Esophagus muscularis mucosa (tissue), 4 donors: Measurements from ENCODE around the gene TMEM220. TPM values are rescaled to one million over a fixed set of nuclear protein-coding genes. Genes with fewer than 3 reads are reported as not detected.

Experiments used
- DNase-seq: peaks from one replicate; pipeline ENCODE4 v3.0.0-alpha.2; 2017; ENCODE audit errors: extremely low spot score
- H3K27ac ChIP-seq, 4 donors: fragments of 200-600 bp; sonication (generic); replicated peaks in 1 of 4; 1 replicate in 3 of 4; 2 replicates in 1 of 4; pipeline ENCODE4 v1.5.1; 2016 to 2019; ENCODE audit warnings: mild to moderate bottlenecking in 1 of 4
- H3K27me3 ChIP-seq, 4 donors: fragments of 200-600 bp; sonication (generic); one replicate each; pipeline versions ENCODE4 v1.5.1 to v1.6.0; 2016 to 2019
- H3K36me3 ChIP-seq, 4 donors: fragments of 200-600 bp; sonication (generic); one replicate each; pipeline ENCODE4 v1.5.1; 2016 to 2019
- H3K4me1 ChIP-seq, 4 donors: fragments of 200-600 bp; sonication (generic); one replicate each; pipeline ENCODE4 v1.5.1; 2016 to 2019
- H3K4me3 ChIP-seq, 4 donors: fragments of 200-600 bp; sonication (generic); 1 replicate in 2 of 4; 2 replicates in 2 of 4; pipeline ENCODE4 v1.5.1; 2016 to 2019; ENCODE audit warnings: mild to moderate bottlenecking in 4 of 4, moderate library complexity in 1 of 4
- H3K9me3 ChIP-seq, 4 donors: fragments of 200-600 bp; sonication (generic); 1 replicate in 3 of 4; 2 replicates in 1 of 4; pipeline ENCODE4 v1.5.1; 2016 to 2019
- EP300 ChIP-seq: sonication (generic); formaldehyde crosslinking; IDR thresholded peaks from one replicate; pipeline ENCODE4 v1.6.1; 2017; ENCODE audit warnings: antibody characterized with exemption
- POLR2A ChIP-seq: fragments of 450-650 bp; IDR thresholded peaks from one replicate; pipeline ENCODE4 v1.6.1; 2017; ENCODE audit warnings: antibody characterized with exemption, moderate library complexity, mild to moderate bottlenecking, low read depth
- POLR2AphosphoS5 ChIP-seq, 2 donors: sonication (generic); formaldehyde crosslinking; IDR thresholded peaks; one replicate each; pipeline ENCODE4 v1.6.1; 2017; ENCODE audit warnings: antibody characterized with exemption in 2 of 2
- WGBS: methylation state at CpG from one replicate; pipeline ENCODE4 v1.1.5; 2018; 5-methylcytosine and 5-hydroxymethylcytosine counted together
- intact Hi-C: fragments of 100-400 bp; cut with DNase I; formaldehyde crosslinking; loops from one replicate; pipeline ENCODE4 v1.15.1; 2023
- total RNA-seq, 4 donors: library from RNA; depleted of rRNA; stranded (reverse); fragments of >200 nt; gene quantifications; one replicate each; pipeline versions ENCODE4 v1.1.0 to v1.2.1, GENCODE V29; 2016
- TF ChIP-seq, protein P1 (sequence below), 3 experiments: fragments of 200-600 bp in 2 of 3; fragments of 450-650 bp in 1 of 3; sonication (generic) in 2 of 3; IDR thresholded peaks; one replicate each; pipeline ENCODE4 v1.5.1; 2017 to 2019; ENCODE audit warnings: antibody characterized with exemption in 3 of 3, mild to moderate bottlenecking in 2 of 3, moderate library complexity in 1 of 3

Gene TMEM220
- total RNA-seq, 4 donors from 2014 or later: 7.5 to 15.4 (median 11.1) TPM

DNA sequence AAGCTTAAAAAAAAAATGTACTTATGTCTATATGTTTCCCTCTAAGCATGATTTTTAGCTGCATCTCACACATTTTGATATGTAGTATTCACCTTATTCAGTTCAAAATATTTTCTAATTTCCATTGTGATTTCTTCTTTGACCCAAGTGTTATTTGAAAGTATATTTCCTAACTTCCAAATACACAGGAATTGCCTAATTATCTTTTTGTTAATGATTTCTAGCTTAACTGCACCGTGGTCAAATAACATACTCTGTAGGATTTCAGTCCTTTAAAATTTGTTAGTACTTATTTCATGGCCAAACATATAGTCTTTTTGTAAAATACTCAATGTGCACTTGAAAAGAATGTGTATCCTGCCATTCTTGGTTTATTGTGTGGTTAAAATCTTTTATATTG lies 11.3 kb downstream of the TMEM220 start:
- peaks cover 9 to 76% (median 15%) of the 10 kb centered on the region in 4 donors for H3K36me3 ChIP-seq
- no peaks in the 10 kb centered on the region for H3K9me3 ChIP-seq
- intact Hi-C loops: loop anchor here (5.0 kb wide), 1 partner anchor 51 kb away; no protein-coding TSS in a partner anchor
- DNase-seq: no peak
- no peaks in the 10 kb centered on the region for H3K4me1 ChIP-seq
- no peak for TF ChIP-seq POLR2AphosphoS5 (IDR thresholded peaks at IDR 0.05)
- TF ChIP-seq EP300: no peak
- TF ChIP-seq, protein P1, sequence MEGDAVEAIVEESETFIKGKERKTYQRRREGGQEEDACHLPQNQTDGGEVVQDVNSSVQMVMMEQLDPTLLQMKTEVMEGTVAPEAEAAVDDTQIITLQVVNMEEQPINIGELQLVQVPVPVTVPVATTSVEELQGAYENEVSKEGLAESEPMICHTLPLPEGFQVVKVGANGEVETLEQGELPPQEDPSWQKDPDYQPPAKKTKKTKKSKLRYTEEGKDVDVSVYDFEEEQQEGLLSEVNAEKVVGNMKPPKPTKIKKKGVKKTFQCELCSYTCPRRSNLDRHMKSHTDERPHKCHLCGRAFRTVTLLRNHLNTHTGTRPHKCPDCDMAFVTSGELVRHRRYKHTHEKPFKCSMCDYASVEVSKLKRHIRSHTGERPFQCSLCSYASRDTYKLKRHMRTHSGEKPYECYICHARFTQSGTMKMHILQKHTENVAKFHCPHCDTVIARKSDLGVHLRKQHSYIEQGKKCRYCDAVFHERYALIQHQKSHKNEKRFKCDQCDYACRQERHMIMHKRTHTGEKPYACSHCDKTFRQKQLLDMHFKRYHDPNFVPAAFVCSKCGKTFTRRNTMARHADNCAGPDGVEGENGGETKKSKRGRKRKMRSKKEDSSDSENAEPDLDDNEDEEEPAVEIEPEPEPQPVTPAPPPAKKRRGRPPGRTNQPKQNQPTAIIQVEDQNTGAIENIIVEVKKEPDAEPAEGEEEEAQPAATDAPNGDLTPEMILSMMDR (IDR thresholded peaks at IDR 0.05): no peak
- TF ChIP-seq POLR2A: no peak
- H3K27me3 ChIP-seq: no peaks in the 10 kb centered on the region
- no peak overlapping the region for H3K4me3 ChIP-seq
- H3K27ac ChIP-seq: no peak overlapping the region
- 45% methylated on average over 1 of the region's 1 CpG for WGBS

DNA sequence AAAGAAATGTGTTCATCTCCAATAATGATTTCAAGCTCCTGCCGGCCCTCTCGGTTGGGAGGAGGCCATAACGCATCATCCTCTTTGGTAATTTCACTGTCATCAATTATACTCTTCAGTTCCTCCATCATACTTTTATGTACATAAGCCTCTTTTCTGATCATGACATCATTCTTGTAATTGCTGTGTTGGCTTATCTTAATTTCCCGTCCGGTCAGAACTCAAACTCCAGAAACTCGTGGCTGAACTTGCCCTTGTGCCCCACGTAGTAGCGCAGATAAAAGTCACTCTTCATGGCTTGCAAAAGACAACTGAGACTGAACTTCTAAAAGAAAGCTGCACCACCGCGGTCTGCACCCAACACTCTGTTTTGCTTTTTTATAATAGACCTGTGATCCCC lies 13.6 kb downstream of the TMEM220 start:
- Histone ChIP-seq H3K4me1 (no peaks in the 10 kb centered on the region), H3K36me3 (peaks cover 18 to 77% (median 23%) of the 10 kb centered on the region in 4 donors), H3K4me3 (no peak overlapping the region), H3K27me3 (no peaks in the 10 kb centered on the region), H3K27ac (no peak overlapping the region), H3K9me3 (no peaks in the 10 kb centered on the region)
- DNase-seq: no peak
- TF ChIP-seq POLR2A (no peak), POLR2AphosphoS5 (IDR thresholded peaks at IDR 0.05) (no peak), EP300 (no peak)
- WGBS: 95% methylated on average over 10 of the region's 10 CpGs
- intact Hi-C loops: loop anchor here (5.0 kb wide), 1 partner anchor 49 kb away; no protein-coding TSS in a partner anchor

DNA sequence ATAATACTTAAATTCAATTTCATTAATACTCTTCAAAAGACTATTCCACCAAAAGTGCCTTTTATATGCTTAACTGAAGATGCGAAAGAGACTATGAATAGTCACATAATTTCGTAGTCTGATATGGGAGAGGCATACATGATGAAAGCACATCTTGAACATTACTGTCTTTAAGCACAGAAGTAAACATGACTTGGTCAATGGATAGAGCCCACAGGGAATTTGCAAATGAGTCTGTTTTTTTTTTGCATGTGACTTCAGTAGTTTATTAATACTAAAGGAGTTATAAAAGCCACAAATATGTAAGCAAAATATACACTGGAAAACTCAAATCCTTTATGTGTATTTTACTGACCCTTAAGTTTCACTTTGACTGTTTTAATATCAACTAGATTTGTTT lies 16.5 kb downstream of the TMEM220 start:
- H3K4me3 ChIP-seq: no peak overlapping the region
- no peaks in the 10 kb centered on the region for H3K9me3 ChIP-seq
- no peaks in the 10 kb centered on the region for H3K4me1 ChIP-seq
- TF ChIP-seq POLR2AphosphoS5 (IDR thresholded peaks at IDR 0.05): no peak
- TF ChIP-seq, protein P1 (IDR thresholded peaks at IDR 0.05): no peak
- TF ChIP-seq POLR2A: no peak
- no peak for TF ChIP-seq EP300
- H3K27me3 ChIP-seq: no peaks in the 10 kb centered on the region
- no peak for DNase-seq
- intact Hi-C loops: no loop called here
- 93% methylated on average over 2 of the region's 2 CpGs for WGBS
- no peak overlapping the region for H3K27ac ChIP-seq
- H3K36me3 ChIP-seq: peaks cover 27 to 78% (median 47%) of the 10 kb centered on the region in 4 donors

DNA sequence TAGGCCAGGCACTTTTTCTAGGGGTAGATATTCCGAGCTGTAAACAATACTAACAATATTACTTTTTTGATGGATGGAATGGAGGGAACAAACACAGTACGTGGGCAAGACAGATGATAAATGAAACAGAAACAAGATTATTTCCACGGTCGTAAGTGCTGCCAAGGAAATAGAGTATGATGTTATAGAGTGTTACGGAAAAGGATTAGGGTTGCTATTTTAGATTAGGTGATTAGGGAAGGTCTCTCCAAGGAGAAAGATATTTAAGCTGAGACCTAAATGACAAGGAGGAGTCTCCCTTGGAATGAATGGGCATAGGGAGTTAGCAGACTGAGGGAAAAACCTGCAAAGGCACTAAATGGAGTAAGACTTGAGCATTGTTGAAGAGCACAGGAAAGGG lies 24.1 kb downstream of the TMEM220 start:
- intact Hi-C loops: no loop called here
- DNase-seq: no peak
- H3K4me3 ChIP-seq: no peak overlapping the region
- H3K27me3 ChIP-seq: no peaks in the 10 kb centered on the region
- WGBS: 72% methylated on average over 5 of the region's 5 CpGs
- peaks cover 21 to 60% (median 55%) of the 10 kb centered on the region in 4 donors for H3K36me3 ChIP-seq
- H3K9me3 ChIP-seq: no peaks in the 10 kb centered on the region
- H3K27ac ChIP-seq: no peak overlapping the region
- peaks cover 0 to 8% (median 4%) of the 10 kb centered on the region in 4 donors for H3K4me1 ChIP-seq
- TF ChIP-seq, protein P1 (IDR thresholded peaks at IDR 0.05): no peak
- TF ChIP-seq EP300: no peak
- no peak for TF ChIP-seq POLR2AphosphoS5 (IDR thresholded peaks at IDR 0.05)
- TF ChIP-seq POLR2A: no peak

DNA sequence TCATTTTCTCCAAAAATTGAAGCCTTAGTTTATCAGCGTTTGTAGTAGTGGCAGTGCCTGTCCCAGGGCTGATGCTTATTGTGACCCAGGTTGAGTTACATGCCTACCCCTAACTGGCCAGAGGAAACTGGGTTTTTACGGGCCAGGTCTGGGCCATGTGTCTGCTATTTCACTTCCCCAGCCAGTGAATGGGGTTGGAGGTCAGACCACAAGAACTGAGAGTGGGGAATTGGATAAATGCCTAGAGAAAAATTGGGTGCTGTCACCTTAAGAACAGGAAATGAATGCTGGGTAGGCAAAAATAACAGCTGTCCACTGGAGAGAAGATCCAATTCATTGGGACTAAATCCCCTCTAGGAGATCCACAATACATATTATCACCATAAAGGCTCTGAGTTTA lies 27.2 kb downstream of the TMEM220 start:
- Histone ChIP-seq H3K9me3 (no peaks in the 10 kb centered on the region), H3K4me1 (peaks cover 3 to 27% (median 16%) of the 10 kb centered on the region in 4 donors), H3K27me3 (no peaks in the 10 kb centered on the region), H3K36me3 (peaks cover 8 to 29% (median 26%) of the 10 kb centered on the region in 4 donors), H3K4me3 (no peak overlapping the region), H3K27ac (no peak overlapping the region)
- intact Hi-C loops: no loop called here
- no peak for DNase-seq
- TF ChIP-seq POLR2A (no peak), EP300 (no peak), POLR2AphosphoS5 (IDR thresholded peaks at IDR 0.05) (no peak)
- TF ChIP-seq, protein P1 (IDR thresholded peaks at IDR 0.05): no peak
- WGBS: 74% methylated on average over 2 of the region's 2 CpGs
